Cardiac muscle cell (in vitro differentiated cells and primary cell): ENCODE measurements around the gene FAM9A. TPM values are rescaled to one million over a fixed set of nuclear protein-coding genes. Genes with fewer than 3 reads are reported as not detected.
"Not testable (repeated sequence)": the region's sequence is repeated elsewhere in the genome, so short reads cannot be mapped to it uniquely, and the experiment has no call there.

ENCODE experiments used
- DNase-seq, 2 donors: peaks; one replicate each; pipeline versions ENCODE4 v3.0.0 to v3.0.0-alpha.2; 2010 to 2017; ENCODE audit warnings: low read depth in 1 of 2, low spot score in 1 of 2
- H3K27ac ChIP-seq: fragments of 200-600 bp; sonication (generic); 2 replicates; pipeline ENCODE4 v1.5.1; 2016
- H3K27me3 ChIP-seq: fragments of 200-600 bp; sonication (generic); 2 replicates; pipeline ENCODE4 v1.6.0; 2016; ENCODE audit warnings: control low read depth
- H3K36me3 ChIP-seq: fragments of 200-600 bp; sonication (generic); 2 replicates; pipeline ENCODE4 v1.5.1; 2016; ENCODE audit warnings: control low read depth
- H3K4me1 ChIP-seq: fragments of 200-600 bp; sonication (generic); 2 replicates; pipeline ENCODE4 v1.8.1; 2017; ENCODE audit warnings: low read depth, mild to moderate bottlenecking, mixed run types
- H3K4me3 ChIP-seq: fragments of 200-600 bp; sonication (generic); 2 replicates; pipeline ENCODE4 v1.5.1; 2016; ENCODE audit warnings: mild to moderate bottlenecking
- H3K9me3 ChIP-seq: fragments of 200-600 bp; sonication (generic); 2 replicates; pipeline ENCODE4 v1.5.1; 2017; ENCODE audit warnings: low read depth, mild to moderate bottlenecking, control low read depth
- CTCF ChIP-seq: IDR thresholded peaks from 2 replicates; pipeline ENCODE4 v1.5.1; 2012; ENCODE audit warnings: low read depth, mild to moderate bottlenecking, low read length
- polyA plus RNA-seq: library from polyadenylated mRNA; unstranded; fragments of >200 nt; fragmentation: Nextera tagmentation; extraction: Ambion mirVana; gene quantifications from 2 replicates; pipeline ENCODE4 v1.2.1, GENCODE V29; 2016
- total RNA-seq: library from RNA; depleted of rRNA; stranded (reverse); fragments of >200 nt; gene quantifications from 2 replicates; pipeline ENCODE4 v1.2.3, GENCODE V29; 2016

Gene FAM9A
- total and polyA plus RNA-seq, 2 experiments from 2014 or later = not detected

DNA sequence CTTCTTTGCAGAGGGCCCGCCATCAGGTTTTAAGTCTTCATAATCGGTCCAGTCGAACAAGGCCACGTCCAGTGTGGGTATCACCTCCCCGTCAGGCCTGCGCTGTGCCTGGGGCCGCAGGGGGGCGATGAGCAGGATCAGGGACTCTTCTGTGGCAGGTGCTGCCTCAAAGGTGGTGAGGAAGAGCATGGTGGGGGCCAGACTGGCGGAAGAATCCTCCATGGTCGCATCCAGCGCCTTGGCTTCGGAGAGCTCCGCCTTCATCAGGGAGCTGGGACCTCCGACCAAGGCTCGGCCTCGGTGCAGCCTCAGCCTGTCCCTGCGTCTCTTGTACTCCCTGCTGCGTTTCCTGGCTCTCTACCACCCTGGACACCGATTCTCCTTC, 17.5 kb downstream of the FAM9A start:
- no peaks in the 10 kb centered on the region for H3K9me3 ChIP-seq
- no peaks in the 10 kb centered on the region for H3K27me3 ChIP-seq
- H3K4me1 ChIP-seq = no peaks in the 10 kb centered on the region
- H3K36me3 ChIP-seq = no peaks in the 10 kb centered on the region
- TF ChIP-seq CTCF = no peak
- H3K27ac ChIP-seq = no peak overlapping the region
- no peak for DNase-seq
- H3K4me3 ChIP-seq = no peak overlapping the region

- no peaks in the 10 kb centered on the region for H3K36me3 ChIP-seq
- TF ChIP-seq CTCF = peak; percentile 54
- DNase-seq = peak in 1 of 2 donors; percentile 43
- H3K4me1 ChIP-seq = no peaks in the 10 kb centered on the region
- no peaks in the 10 kb centered on the region for H3K9me3 ChIP-seq
- H3K4me3 ChIP-seq = no peak overlapping the region
- H3K27ac ChIP-seq = no peak overlapping the region
- no peaks in the 10 kb centered on the region for H3K27me3 ChIP-seq
Measured at GRCh38 chrX:8783097-8783713, 18.0 kb downstream of the FAM9A start.

- no peak for DNase-seq
Measured at GRCh38 chrX:8782595-8782994, 18.6 kb downstream of the FAM9A start.

GRCh38 chrX:8781921-8782320, 19.3 kb downstream of the FAM9A start:
- not testable (repeated sequence) for DNase-seq, H3K4me3 ChIP-seq, H3K27ac ChIP-seq, H3K4me1 ChIP-seq, H3K27me3 ChIP-seq, H3K36me3 ChIP-seq, H3K9me3 ChIP-seq

More at GRCh38 chrX:8782595-8782994, 18.6 kb downstream of the FAM9A start:
- no peaks in the 10 kb centered on the region for H3K27me3 ChIP-seq
- H3K4me1 ChIP-seq = no peaks in the 10 kb centered on the region
- no peak for TF ChIP-seq CTCF
- no peaks in the 10 kb centered on the region for H3K9me3 ChIP-seq
- no peak overlapping the region for H3K4me3 ChIP-seq
- H3K27ac ChIP-seq = no peak overlapping the region
- no peaks in the 10 kb centered on the region for H3K36me3 ChIP-seq

DNA sequence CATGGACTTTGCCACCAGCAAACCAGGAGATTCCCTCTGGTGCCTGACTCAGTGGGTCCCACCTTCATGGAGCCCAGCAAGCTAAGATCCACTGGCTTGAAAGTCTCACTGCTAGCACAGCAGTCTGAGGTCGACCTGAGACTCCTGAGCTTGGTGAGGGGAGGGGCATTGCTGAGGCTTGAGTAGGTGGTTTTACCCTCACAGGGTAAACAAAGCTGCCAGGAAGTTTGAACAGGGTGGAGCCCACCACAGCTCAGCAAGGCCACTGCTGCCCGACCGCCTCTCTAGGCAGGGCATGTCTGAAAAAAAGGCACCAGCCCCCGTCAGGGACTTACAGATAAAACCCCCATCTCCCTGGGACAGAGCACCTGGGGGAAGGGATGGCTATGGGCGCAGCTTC, 28.1 kb downstream of the FAM9A start:
- no peaks in the 10 kb centered on the region for H3K27me3 ChIP-seq

More for the DNA sequence above, 28.1 kb downstream of the FAM9A start:
- TF ChIP-seq CTCF = no peak
- Histone ChIP-seq H3K4me1 (no peaks in the 10 kb centered on the region), H3K4me3 (no peak overlapping the region), H3K36me3 (no peaks in the 10 kb centered on the region), H3K9me3 (no peaks in the 10 kb centered on the region), H3K27ac (no peak overlapping the region)
- no peak for DNase-seq
